ENCODE measurements around the gene ACTR2.
A peak's percentile ranks its signal among the peaks of the same experiment; 100 is the strongest.

Gene ACTR2

DNA sequence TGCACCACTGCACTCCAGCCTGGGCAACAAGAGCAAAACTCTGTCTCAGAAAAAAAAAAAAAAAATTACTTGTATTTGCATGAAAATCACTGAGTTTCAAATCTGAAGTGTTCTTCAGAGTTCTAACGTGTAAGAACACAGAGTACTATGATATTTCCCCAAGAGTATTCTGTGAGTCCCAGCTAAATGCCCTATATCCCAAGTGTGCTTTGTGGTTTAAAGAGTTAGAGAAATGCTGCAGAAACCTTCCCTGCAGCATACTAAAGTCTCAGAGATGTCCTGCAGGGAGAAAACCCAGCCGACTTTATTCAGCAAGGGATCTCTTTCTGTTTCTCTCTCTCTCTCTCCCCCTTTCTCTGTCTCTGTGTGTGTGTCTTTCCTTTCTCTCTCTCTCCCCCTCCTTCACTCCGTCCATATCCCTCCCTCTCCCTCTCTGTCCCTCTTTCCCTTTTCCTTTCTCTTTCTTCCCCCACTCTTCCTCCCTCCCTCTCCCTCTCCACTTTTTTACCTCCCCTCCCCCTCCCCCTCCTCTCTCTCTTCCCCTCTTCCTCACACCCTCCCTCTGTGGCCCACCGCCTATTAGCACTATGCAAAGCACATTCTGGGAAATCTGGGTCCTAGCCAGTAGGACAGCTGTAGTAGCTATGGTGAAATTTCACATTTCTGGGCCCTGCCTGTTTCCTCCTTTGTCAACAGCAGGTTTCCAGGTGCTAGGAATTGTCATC lies 54.2 kb downstream of the ACTR2 start:
- peak; percentile 18 for DNase-seq

DNA sequence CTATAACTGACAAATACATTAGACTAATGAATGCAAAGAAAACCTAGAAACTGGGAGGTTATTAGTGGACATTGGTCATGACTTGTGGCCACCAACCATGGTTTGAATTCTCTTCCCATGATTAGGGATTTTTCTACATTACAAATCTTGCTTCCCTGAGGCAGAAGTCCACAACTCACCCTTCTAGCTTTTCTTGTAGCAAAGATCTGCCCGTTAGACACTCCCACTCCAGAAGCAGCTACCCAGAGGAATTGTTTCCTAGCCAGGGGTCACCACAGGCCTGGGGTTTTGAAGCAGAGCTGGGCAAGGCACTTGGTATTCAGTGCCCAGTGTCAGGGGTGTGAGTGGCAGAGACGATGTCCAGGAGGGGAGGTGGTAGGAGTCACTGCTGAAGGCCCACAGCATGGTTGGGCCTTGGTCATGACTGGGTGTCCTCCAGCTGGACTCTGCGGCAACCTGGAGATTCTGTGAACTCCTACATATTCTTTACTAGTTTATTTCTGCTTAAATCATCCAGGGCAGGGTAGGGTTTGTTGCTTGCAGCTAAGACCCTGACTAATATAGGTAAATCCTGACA lies 54.9 kb downstream of the ACTR2 start:
- no peak for DNase-seq

DNA sequence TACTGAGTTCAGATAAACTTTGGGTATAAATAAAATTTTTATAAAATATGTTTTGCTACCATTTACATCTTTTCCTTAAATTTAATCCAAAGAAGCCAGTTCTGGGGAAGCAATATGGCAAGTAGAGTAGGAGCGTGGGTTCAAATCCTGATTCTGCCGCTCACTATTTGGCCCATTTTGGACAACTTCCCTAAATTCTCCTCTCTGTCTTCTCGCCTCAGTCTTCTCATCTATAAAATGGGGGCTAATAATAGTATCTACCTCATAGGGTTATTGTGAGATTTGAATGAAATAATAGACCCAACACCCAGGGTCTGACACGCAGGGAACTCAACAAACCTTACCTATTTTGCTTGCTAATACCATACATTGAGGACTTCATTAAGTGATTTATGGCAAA lies 59.7 kb downstream of the ACTR2 start:
- DNase-seq, result no peak

DNA sequence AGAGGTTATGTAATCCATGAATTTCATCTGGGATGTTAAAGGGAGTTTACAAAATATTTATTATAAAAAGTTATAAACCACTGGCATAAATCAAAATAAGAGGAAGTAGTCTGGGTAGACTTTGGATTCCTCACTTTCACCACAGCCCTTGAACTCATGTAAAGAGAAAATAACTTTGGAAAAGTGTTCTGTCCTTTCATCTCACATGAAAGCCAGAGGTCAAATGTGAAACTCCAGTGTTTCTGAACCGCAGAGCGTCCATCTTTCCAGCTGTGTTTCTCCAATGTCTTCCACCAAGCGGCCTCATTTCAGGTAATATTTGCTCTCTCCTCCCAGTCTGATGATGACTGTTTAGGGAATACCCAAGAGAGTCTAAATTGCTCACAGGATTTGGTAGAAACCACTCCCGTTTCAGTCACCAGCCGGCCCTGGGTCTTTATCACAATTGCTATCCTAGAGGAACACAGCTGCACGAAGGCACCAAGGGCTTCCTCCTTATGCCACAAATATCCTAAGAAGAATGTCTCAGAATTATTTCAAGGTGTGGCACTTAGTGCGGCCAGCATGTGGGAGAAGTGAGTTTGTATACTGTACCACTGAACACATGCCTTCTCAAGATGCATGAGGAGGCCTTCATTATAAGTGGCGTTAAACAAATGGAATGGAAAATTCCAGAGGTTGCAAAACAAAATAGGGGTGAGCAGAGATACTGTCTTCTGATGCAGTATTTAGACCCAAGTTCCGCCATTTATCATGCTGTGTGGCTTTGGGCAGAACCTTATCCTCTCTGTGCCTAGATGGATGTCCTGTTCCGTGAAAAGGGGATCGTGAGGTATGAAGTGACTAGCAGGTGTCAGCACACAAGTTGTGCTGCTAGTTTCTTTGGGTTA lies 63.8 kb downstream of the ACTR2 start:
- no peak for DNase-seq

DNA sequence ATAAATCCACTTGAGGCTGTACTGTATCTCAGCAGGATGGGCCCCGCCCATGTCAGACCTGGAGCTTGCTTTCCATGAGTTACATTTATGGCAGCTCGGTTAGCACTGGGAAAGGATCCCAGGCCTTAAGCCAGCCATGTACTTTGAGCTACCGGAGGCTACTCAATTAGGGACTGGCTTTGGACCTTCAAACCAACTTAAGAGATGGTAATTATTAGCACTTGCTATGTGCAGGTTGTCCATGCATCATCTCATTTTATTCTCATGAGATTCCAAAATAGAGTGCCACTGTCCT lies 64.4 kb downstream of the ACTR2 start:
- no peak for DNase-seq

- DNase-seq, result no peak
Observed at GRCh38 chr2:65292461-65293011, 64.9 kb downstream of the ACTR2 start.

DNA sequence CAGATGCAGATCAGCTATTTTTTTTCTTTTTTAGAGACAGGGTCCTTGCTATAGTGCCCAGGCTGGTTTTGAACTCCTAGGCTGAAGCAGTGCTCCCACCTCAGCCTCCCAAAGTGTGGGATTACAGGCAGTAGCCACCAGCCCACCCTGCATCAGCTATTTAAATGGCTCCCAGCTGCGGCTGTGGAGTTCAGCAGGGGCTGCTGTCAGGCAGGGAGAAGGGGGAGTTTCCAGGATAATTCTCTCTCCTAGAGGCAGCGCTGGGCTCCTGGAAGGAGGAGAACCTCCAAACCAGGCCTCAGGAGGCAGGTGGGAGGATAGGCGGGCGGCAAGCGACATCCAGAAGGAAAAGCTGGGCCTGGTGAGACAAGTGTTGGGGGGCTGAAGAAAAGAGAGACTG lies 65.7 kb downstream of the ACTR2 start:
- no peak for DNase-seq

DNA sequence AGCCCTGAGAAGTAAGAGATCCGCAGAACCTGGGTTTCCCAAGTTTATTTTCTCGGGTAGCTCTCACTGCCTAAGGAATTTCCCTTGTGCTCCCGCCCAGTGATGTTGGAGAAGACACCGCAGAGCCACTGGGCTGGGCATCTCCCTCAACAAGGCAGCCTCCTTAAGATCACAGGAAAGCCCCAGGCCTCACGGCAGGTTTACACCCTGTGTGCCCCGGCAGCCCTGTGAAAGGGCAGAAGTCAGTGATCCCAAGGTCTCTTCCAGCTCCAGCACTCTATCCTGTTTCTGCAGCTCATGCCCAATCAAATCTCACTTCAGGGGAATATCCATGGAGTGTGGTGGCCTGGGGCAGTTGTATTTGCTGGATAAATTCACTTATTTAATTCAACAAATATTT lies 66.5 kb downstream of the ACTR2 start:
- no peak for DNase-seq

DNA sequence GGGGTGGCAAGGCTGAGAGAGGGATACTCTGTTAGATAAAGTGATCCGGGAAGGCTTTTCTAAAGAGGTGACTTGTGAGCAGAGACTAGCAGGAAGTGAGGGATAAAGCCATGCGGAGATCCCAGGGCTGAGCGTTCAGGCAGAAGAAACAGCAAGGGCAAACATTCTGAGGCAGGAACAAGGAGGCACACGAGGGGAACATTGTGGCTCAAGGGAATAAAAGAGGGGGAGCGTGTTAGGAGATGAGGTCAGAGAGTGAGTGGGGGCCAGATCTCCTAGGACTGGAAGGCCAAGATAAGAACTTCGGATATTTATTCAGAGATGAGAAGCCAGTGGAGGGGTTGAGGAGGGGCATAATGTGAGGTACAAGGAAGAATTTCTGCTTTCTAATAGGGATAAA lies 67.1 kb downstream of the ACTR2 start:
- DNase-seq, result no peak

GRCh38 chr2:65296971-65297370 lies 69.3 kb downstream of the ACTR2 start:
- DNase-seq, result no peak

DNA sequence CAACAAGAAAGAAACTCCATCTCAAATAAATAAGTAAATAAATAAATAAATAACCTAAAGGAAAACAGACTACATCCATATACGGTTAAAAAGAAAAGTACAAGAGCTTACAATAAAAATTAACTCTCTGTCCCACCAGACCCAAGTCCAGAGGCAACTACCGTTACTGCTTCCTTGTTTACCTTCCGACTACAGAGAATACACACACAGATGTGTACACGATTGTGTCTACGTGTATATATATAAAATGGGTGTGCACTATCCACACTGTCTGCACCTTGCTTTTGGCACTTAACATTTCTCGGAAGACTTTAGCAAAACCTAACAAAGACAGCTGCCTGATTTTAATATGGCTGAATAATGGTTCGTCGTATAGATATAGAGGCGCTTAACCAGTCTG lies 69.9 kb downstream of the ACTR2 start:
- DNase-seq, result no peak

- DNase-seq, result no peak
Observed at GRCh38 chr2:65298089-65298488, 70.5 kb downstream of the ACTR2 start.

DNA sequence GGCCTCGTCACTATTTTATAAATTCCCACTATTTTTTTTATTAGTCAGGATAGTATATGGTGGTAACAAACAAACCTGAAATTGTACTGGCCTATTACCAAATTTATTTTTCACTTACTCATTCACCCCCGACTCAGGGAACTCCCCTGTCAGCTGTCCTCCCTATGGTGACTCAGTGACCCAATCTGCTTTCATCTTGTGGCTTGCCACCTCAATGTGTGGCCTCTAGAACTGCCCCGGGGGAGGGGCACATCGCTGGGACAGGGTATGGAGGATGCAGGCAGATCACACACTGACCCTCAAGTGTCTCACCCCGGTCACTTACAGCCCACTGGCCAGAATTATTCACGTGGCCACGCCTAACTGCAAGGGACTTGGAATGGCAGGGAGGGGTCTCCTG lies 71.6 kb downstream of the ACTR2 start:
- DNase-seq, result peak; percentile 59

GRCh38 chr2:65300134-65300760 lies 72.6 kb downstream of the ACTR2 start:
- peak; percentile 56 for DNase-seq

- DNase-seq, result peak; percentile 84
Observed at GRCh38 chr2:65300761-65301711, 73.4 kb downstream of the ACTR2 start.

GRCh38 chr2:65305934-65306333 lies 78.3 kb downstream of the ACTR2 start:
- DNase-seq, result no peak

DNA sequence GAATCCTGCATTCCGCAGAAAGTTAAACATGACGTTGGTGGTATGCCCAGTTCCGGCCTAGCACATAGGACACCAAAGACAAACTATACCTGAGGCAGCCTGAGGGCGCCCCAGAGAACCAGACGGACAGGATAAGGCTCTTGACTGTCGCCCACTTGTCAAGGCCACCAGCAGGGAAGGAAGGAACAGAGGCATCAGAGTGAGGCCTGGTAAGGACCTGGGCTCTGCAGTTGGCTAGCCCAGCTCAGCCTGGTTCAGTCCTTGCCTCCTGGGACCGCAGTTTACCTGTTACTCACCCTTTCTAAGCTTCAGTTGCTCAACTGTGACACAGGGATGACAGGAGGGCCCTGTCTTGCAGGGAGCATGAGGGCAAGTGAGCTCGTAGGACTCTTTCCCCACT lies 82.1 kb downstream of the ACTR2 start:
- no peak for DNase-seq

DNA sequence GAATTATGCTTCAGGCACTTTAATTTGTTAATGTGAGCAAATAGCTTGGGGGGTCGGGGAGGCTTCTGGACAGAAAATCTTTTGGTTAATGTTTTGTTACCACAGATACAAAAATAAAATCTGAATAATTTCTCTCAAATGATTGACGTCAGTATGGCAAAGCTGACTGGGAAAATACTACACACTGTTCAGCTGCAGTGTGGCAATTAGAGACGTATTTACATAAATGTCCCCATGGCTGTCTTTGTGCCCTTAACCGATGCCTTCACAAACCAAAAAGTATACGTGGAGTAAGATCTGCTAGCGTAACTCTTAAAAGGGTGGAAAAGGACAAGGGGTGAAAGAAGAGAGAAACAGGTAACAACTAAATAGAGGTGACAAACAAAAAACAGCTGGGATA lies 83.4 kb downstream of the ACTR2 start:
- DNase-seq, result no peak

DNA sequence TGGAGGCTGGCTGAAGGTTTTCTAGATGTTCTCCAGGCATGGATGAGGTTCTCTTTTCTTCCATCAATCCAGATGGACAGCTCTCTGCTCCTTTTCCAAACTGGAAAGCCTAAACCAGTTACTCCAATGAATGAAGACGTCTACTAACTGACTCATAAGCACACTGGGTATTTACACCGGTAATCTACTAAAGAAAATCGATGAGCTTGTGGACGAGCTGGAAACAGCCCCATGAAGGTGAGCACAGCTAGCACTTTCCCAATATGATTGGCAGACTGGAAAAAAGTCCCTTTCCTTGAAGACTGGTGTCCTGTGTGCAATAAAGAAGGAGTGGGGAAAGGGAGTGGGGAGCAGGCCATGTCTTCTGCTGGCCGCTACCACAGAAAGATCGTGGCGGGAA lies 84.0 kb downstream of the ACTR2 start:
- no peak for DNase-seq

- no peak for DNase-seq
Observed at GRCh38 chr2:65313126-65313953, 85.7 kb downstream of the ACTR2 start.

DNA sequence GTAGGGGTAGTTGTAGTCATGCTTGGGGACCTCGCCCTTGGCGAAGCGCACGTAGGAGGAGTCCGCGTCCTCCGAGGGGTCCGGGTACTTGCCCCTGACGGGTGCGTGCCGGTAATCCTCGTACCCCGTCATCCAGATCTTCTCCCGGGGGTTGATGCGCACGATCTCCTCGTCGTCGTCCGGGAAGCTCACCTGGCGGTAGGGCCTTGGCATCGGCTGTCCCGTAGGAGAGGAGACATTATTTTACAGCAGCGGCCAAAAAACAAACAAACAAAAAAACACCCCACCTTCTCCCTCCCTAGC lies 86.3 kb downstream of the ACTR2 start:
- no peak for DNase-seq
